Progenitor cell of endocrine pancreas (in vitro differentiated cells): ENCODE measurements around the gene GALK1. TPM values are rescaled to one million over a fixed set of nuclear protein-coding genes. Genes with fewer than 3 reads are reported as not detected.

Experiments
- DNase-seq: peaks from one replicate; pipeline ENCODE4 v3.0.0; 2021; ENCODE audit warnings: low spot score; ENCODE audit not compliant: unreplicated experiment
- H3K27ac Mint-ChIP-seq: 2 replicates; pipeline ENCODE4 v1.8.0; 2021; ENCODE audit warnings: mild to moderate bottlenecking, moderate library complexity, mixed read lengths
- H3K27me3 Mint-ChIP-seq: 2 replicates; pipeline ENCODE4 v1.8.0; 2021; ENCODE audit warnings: mixed read lengths
- H3K36me3 Mint-ChIP-seq: 2 replicates; pipeline ENCODE4 v1.8.0; 2022; ENCODE audit warnings: mixed read lengths; ENCODE audit not compliant: insufficient read depth
- H3K4me1 Mint-ChIP-seq: 2 replicates; pipeline ENCODE4 v1.8.0; 2021; ENCODE audit warnings: low read depth, mixed read lengths
- H3K4me3 Mint-ChIP-seq: 2 replicates; pipeline ENCODE4 v1.8.0; 2021; ENCODE audit warnings: low read depth, mild to moderate bottlenecking, moderate library complexity, mixed read lengths
- H3K9me3 Mint-ChIP-seq: 2 replicates; pipeline ENCODE4 v1.8.0; 2021; ENCODE audit warnings: low read depth, mixed read lengths
- total RNA-seq: library from RNA; stranded (reverse); gene quantifications from 2 replicates; pipeline ENCODE4 v1.2.1, GENCODE V29; 2021
- TF ChIP-seq, protein P1 (sequence below): fragments of 200-600 bp; sonication (generic); IDR thresholded peaks from one replicate; pipeline ENCODE4 v1.5.0; 2021; ENCODE audit warnings: antibody characterized with exemption, mild to moderate bottlenecking; ENCODE audit not compliant: unreplicated experiment

Gene GALK1
- total RNA-seq, 1 donor from 2014 or later, result 11.2 TPM

- no peak for DNase-seq
- H3K4me1 Mint-ChIP-seq, result no peaks in the 10 kb centered on the region
Observed at GRCh38 chr17:75739174-75739573, 25.8 kb downstream of the GALK1 start.

DNA sequence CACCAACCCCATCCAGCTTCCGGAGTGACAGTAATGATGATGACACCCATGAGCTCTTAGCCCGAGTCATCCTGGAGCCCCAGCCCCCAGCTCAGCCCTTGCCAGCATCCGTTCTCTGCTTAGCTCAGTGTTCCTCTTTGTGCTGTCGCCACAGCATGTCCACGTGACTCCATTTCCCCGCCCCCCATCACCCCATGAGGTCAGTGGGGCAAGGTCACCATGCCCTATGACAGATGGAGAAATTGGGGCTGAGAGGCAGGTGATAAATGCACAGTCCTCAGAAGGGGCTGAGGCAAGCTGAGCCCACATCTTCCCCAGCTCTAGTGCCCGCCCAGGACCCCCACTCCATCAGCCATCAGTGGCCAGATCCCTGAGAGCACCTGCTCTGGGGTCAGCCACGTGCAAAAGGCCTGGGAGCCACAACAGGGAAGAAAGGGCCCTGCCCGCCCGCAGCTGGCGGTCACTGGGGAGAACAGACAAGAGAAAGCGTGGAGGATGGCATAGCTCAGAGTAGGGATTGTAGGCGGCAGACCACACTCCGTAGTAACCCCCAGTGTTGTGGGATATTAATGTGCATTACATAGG, 26.7 kb downstream of the GALK1 start:
- Mint-ChIP-seq H3K4me1 (no peaks in the 10 kb centered on the region), H3K9me3 (no peaks in the 10 kb centered on the region), H3K4me3 (no peak overlapping the region), H3K27ac (no peak overlapping the region), H3K27me3 (no peaks in the 10 kb centered on the region), H3K36me3 (peaks cover 2% of the 10 kb centered on the region)
- TF ChIP-seq, protein P1, sequence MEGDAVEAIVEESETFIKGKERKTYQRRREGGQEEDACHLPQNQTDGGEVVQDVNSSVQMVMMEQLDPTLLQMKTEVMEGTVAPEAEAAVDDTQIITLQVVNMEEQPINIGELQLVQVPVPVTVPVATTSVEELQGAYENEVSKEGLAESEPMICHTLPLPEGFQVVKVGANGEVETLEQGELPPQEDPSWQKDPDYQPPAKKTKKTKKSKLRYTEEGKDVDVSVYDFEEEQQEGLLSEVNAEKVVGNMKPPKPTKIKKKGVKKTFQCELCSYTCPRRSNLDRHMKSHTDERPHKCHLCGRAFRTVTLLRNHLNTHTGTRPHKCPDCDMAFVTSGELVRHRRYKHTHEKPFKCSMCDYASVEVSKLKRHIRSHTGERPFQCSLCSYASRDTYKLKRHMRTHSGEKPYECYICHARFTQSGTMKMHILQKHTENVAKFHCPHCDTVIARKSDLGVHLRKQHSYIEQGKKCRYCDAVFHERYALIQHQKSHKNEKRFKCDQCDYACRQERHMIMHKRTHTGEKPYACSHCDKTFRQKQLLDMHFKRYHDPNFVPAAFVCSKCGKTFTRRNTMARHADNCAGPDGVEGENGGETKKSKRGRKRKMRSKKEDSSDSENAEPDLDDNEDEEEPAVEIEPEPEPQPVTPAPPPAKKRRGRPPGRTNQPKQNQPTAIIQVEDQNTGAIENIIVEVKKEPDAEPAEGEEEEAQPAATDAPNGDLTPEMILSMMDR, result no peak
- no peak for DNase-seq

More at GRCh38 chr17:75739174-75739573, 25.8 kb downstream of the GALK1 start:
- no peaks in the 10 kb centered on the region for H3K9me3 Mint-ChIP-seq
- TF ChIP-seq, protein P1, result no peak
- H3K4me3 Mint-ChIP-seq, result no peak overlapping the region
- H3K36me3 Mint-ChIP-seq, result peaks cover 2% of the 10 kb centered on the region
- H3K27me3 Mint-ChIP-seq, result no peaks in the 10 kb centered on the region
- no peak overlapping the region for H3K27ac Mint-ChIP-seq

- H3K27ac Mint-ChIP-seq, result no peak overlapping the region
- H3K36me3 Mint-ChIP-seq, result peaks cover 2% of the 10 kb centered on the region
- H3K9me3 Mint-ChIP-seq, result no peaks in the 10 kb centered on the region
- H3K4me3 Mint-ChIP-seq, result no peak overlapping the region
- TF ChIP-seq, protein P1, result no peak
- no peaks in the 10 kb centered on the region for H3K4me1 Mint-ChIP-seq
- DNase-seq, result no peak
- no peaks in the 10 kb centered on the region for H3K27me3 Mint-ChIP-seq
Observed at GRCh38 chr17:75737133-75737962, 27.6 kb downstream of the GALK1 start.

- no peaks in the 10 kb centered on the region for H3K4me1 Mint-ChIP-seq
- TF ChIP-seq, protein P1, result no peak
- no peak for DNase-seq
- H3K27me3 Mint-ChIP-seq, result no peaks in the 10 kb centered on the region
- no peak overlapping the region for H3K27ac Mint-ChIP-seq
- no peaks in the 10 kb centered on the region for H3K9me3 Mint-ChIP-seq
- H3K36me3 Mint-ChIP-seq, result peaks cover 2% of the 10 kb centered on the region
- no peak overlapping the region for H3K4me3 Mint-ChIP-seq
Observed at GRCh38 chr17:75736173-75736835, 28.7 kb downstream of the GALK1 start.

DNA sequence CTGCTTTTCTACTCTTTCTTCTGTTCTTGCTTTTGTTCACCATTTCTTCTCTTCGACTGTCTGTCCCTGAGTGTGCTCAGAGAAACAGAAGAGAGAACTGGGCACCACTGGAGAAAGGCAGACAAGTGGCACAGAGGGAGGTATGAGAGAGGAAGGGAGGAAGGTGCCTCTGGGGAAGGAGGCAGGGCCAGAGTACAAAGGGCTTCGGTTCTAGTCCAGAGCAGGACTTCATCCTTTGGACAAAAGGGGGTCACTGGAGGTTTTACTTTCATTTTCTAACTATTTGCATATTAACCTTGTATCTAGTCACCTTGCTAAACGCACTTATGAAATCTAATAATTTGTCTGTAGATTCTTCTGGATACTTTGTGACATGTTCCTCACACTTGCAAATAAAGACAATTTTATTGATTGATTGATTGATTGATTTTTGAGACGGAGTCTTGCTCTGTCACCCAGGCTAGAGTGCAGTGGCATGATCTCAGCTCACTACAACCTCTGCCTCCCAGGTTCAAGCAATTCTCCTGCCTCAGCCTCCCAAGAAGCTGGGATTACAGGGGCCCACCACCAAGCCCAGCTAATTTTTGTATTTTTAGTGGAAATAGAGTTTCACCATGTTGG, 30.2 kb downstream of the GALK1 start:
- no peak overlapping the region for H3K4me3 Mint-ChIP-seq
- H3K36me3 Mint-ChIP-seq, result peaks cover 4% of the 10 kb centered on the region
- H3K27ac Mint-ChIP-seq, result no peak overlapping the region
- no peaks in the 10 kb centered on the region for H3K27me3 Mint-ChIP-seq
- no peaks in the 10 kb centered on the region for H3K9me3 Mint-ChIP-seq
- DNase-seq, result no peak
- no peaks in the 10 kb centered on the region for H3K4me1 Mint-ChIP-seq
- TF ChIP-seq, protein P1, result no peak
